Psoas muscle (tissue), 8 donors: ENCODE results near the gene FOXN3. TPM values are rescaled to one million over a fixed set of nuclear protein-coding genes. Genes with fewer than 3 reads are reported as not detected.

Experiments
- ATAC-seq, 4 donors: fragments of 200-7000 bp; cut with Tn5 transposase; one replicate each; pipeline ENCODE4 v1.9.1; 2020; ENCODE audit warnings: moderate library complexity in 3 of 4, mild to moderate bottlenecking in 2 of 4
- DNase-seq, 2 donors: peaks; one replicate each; pipeline ENCODE4 v3.0.0-alpha.2; 2020
- H3K27ac ChIP-seq: fragments of 200-600 bp; one replicate; pipeline ENCODE4 v1.8.0; 2022
- H3K27me3 ChIP-seq, 3 donors: fragments of 200-600 bp in 1 of 3; one replicate each; pipeline versions ENCODE4 v1.6.1 to v1.8.0; 2013 to 2022; ENCODE audit warnings: low read length in 2 of 3, mild to moderate bottlenecking in 2 of 3, moderate library complexity in 1 of 3; ENCODE audit not compliant: insufficient read depth in 3 of 3
- H3K36me3 ChIP-seq, 2 donors: fragments of 200-600 bp in 1 of 2; one replicate each; pipeline versions ENCODE4 v1.6.1 to v1.8.0; 2013 to 2022; ENCODE audit warnings: low read depth in 1 of 2, mild to moderate bottlenecking in 1 of 2, moderate library complexity in 1 of 2; ENCODE audit not compliant: insufficient read depth in 1 of 2
- H3K4me1 ChIP-seq: fragments of 200-600 bp; one replicate; pipeline ENCODE4 v1.8.0; 2022
- H3K4me3 ChIP-seq: fragments of 200-600 bp; one replicate; pipeline ENCODE4 v1.8.0; 2022; ENCODE audit warnings: mild to moderate bottlenecking
- H3K9me3 ChIP-seq: fragments of 200-600 bp; one replicate; pipeline ENCODE4 v1.8.0; 2022
- WGBS, 3 donors: extraction: QIAGEN DNeasy Blood & Tissue Kit; methylation state at CpG; one replicate each; pipeline versions ENCODE4 v1.1.6 to v1.1.7; 2013; 5-methylcytosine and 5-hydroxymethylcytosine counted together
- intact Hi-C, 2 donors: fragments of 100-400 bp; cut with DNase I; formaldehyde crosslinking; loops; one replicate each; pipeline versions ENCODE4 v1.11.0 to v1.14.2; 2022
- polyA plus RNA-seq, 3 donors: library from polyadenylated mRNA; stranded (reverse); fragments of 200-250 nt; gene quantifications; one replicate each; pipeline ENCODE4 v1.2.3, GENCODE V29; 2013
- total RNA-seq, 4 donors: library from RNA; stranded (reverse); fragmentation: NEBNext Ultra II Directional in 2 of 4; extraction: Animal tissue kit (Norgen Biotek cat#: 25700) in 2 of 4; gene quantifications; one replicate each; pipeline versions ENCODE4 v1.2.1 to v1.2.4, GENCODE V29; 2021 to 2023
- TF ChIP-seq, protein P1 (sequence below): fragments of 200-600 bp; IDR thresholded peaks from one replicate; pipeline ENCODE4 v1.8.0; 2022; ENCODE audit warnings: antibody characterized with exemption
- donor health status: healthy with polysubstance abuse.
- donor health status: DM: no; HTN: no; CAD: no; lungs with moderate emphysema.
- donor health status: Bipolar disorder and iron deficiency.
- donor health status: healthy.
- donor health status: DM: yes; HTN: yes; CAD: no.
- donor health status: DM: no; HTN: no; CAD: no.
- donor health status: DM: no; HTN: no; CAD: no.
- donor health status: DM: yes; HTN: yes; CAD: no.

FOXN3 gene
- total and polyA plus RNA-seq, 7 donors: 10.1 to 123 (median 73.6) TPM

DNA sequence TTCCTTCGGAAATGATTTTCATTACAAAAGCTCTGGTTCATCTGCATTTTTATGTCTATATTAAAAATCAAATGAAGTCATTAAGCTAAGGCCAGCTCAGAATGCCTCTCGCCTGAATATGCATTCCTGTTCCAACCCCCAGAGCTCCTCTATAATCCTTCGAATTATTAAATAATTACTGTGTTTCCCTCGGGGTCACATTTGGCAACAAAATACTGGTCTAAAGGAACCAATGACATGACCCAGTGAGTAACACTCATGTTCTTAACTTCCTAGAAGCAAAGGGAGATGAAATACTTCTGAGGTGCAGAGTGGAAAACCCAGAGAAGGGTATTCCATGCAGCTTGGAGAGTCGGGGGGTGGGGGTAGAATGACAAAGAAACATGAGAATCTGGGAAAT, 68.3 kb downstream of the FOXN3 start:
- Histone ChIP-seq H3K27ac (peak overlapping the region; percentile 71), H3K4me3 (no peak overlapping the region), H3K4me1 (peaks cover 48% of the 10 kb centered on the region), H3K36me3 (no peaks in the 10 kb centered on the region), H3K9me3 (no peaks in the 10 kb centered on the region), H3K27me3 (no peaks in the 10 kb centered on the region)
- DNase-seq (no peak), ATAC-seq (peak in 1 of 4 donors; percentile 3)
- WGBS, 3 donors: 28 to 41% (median 37%) methylated on average over 5 of the region's 5 CpGs
- intact Hi-C loops: no loop called here
- TF ChIP-seq, protein P1, sequence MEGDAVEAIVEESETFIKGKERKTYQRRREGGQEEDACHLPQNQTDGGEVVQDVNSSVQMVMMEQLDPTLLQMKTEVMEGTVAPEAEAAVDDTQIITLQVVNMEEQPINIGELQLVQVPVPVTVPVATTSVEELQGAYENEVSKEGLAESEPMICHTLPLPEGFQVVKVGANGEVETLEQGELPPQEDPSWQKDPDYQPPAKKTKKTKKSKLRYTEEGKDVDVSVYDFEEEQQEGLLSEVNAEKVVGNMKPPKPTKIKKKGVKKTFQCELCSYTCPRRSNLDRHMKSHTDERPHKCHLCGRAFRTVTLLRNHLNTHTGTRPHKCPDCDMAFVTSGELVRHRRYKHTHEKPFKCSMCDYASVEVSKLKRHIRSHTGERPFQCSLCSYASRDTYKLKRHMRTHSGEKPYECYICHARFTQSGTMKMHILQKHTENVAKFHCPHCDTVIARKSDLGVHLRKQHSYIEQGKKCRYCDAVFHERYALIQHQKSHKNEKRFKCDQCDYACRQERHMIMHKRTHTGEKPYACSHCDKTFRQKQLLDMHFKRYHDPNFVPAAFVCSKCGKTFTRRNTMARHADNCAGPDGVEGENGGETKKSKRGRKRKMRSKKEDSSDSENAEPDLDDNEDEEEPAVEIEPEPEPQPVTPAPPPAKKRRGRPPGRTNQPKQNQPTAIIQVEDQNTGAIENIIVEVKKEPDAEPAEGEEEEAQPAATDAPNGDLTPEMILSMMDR: no peak

DNA sequence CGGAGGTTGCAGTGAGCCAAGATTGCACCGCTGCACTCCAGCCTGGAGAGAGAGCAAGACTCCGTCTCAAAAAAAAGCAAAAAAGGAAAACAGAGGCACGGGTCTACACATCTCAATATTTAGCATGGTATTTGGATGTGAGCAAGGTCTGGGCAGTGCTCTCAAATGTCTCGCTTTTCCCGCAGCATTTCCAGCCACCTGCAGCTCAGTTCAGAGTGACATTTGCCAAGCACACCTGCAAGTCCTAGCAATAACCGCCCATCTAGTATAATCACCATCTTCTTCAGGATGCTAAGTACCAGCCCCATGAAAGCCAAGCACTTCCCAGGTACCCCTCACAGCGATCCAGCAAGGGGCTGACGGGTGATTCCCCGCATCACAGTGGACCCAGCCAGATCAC, 69.1 kb downstream of the FOXN3 start:
- DNase-seq (no peak), ATAC-seq (no peak)
- H3K4me3 ChIP-seq: no peak overlapping the region
- WGBS, 3 donors: 91 to 95% (median 92%) methylated on average over 10 of the region's 10 CpGs
- H3K36me3 ChIP-seq: no peaks in the 10 kb centered on the region
- TF ChIP-seq, protein P1: no peak
- intact Hi-C loops: no loop called here
- H3K27me3 ChIP-seq: no peaks in the 10 kb centered on the region
- no peaks in the 10 kb centered on the region for H3K9me3 ChIP-seq
- no peak overlapping the region for H3K27ac ChIP-seq
- H3K4me1 ChIP-seq: peaks cover 45% of the 10 kb centered on the region

DNA sequence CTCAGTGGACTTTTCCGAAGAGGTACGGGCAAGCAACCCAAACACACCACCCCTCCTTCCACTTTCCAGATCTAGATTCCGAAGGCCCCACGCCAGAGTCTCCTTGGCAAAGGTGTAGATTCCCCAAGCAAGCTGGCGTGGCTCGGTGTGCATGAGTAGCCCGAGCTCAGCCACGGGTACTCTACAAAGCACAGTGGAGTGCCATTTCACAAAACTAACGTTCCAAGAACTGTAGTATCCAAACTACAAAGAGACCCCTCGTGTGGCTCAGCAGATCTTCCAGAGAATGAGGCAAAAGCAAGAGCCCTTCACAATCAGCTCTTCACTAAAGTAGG, 72.1 kb downstream of the FOXN3 start:
- intact Hi-C loops: loop anchor here (5.0 kb wide), 2 partner anchors 38 to 43 kb away; no protein-coding TSS in a partner anchor
- H3K9me3 ChIP-seq: no peaks in the 10 kb centered on the region
- ATAC-seq (peak in 3 of 4 donors; percentile 53 to 66 (median 64)), DNase-seq (peak in 1 of 2 donors; percentile 16)
- H3K27ac ChIP-seq: no peak overlapping the region
- H3K4me3 ChIP-seq: peak overlapping the region; percentile 36
- H3K4me1 ChIP-seq: peaks cover 30% of the 10 kb centered on the region
- 24 to 44% (median 41%) methylated on average over 10 of the region's 10 CpGs for WGBS, 3 donors
- TF ChIP-seq, protein P1: no peak
- no peaks in the 10 kb centered on the region for H3K27me3 ChIP-seq
- no peaks in the 10 kb centered on the region for H3K36me3 ChIP-seq

DNA sequence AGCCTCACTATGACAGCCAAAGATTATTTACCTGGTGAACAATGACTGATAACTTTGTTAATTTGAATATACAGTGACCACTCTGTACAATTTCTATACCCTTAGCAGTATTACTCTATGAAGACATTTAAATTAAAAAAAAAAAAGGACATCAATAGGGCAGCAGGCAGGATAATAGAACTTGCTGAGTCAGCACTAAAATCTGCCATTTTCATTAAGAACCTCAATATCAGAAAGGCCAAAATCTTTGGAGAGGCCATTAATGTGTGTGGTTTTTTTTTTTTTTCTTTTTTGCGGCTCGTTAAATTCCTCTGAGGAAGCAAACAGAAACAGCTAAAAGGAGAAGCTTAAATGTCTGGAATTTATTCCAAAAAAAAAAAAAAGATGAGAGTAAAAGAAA, 73.7 kb downstream of the FOXN3 start:
- no peak for DNase-seq
- intact Hi-C loops: loop anchor here (5.0 kb wide), 2 partner anchors 36 to 41 kb away; no protein-coding TSS in a partner anchor
- peaks cover 32% of the 10 kb centered on the region for H3K4me1 ChIP-seq
- TF ChIP-seq, protein P1: no peak
- H3K27me3 ChIP-seq: no peaks in the 10 kb centered on the region
- ATAC-seq: no peak
- WGBS, 3 donors: 71 to 84% (median 74%) methylated on average over 2 of the region's 2 CpGs
- no peak overlapping the region for H3K4me3 ChIP-seq
- no peaks in the 10 kb centered on the region for H3K9me3 ChIP-seq
- H3K27ac ChIP-seq: no peak overlapping the region
- H3K36me3 ChIP-seq: no peaks in the 10 kb centered on the region

DNA sequence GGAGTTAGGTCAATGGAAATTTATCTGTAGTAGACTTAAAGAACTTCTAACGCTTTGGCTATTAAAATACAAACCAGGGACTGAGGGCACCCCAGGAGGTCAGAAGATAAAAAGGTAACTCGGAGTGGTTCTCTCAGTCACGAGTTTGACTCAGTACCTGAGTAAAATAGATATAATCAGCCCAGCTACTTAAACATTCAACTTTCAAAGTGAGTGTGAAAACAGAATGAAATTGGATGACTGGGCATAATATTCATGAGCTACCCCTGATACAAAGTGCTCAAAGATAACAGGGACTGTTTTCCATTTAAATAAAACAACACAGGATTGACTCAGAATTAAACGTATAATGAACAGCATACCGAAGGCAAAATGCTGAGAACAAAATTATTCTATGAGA, 75.0 kb downstream of the FOXN3 start:
- no peak for ATAC-seq

More for the DNA sequence above, 75.0 kb downstream of the FOXN3 start:
- Histone ChIP-seq H3K27me3 (no peaks in the 10 kb centered on the region), H3K9me3 (no peaks in the 10 kb centered on the region), H3K4me3 (no peak overlapping the region), H3K4me1 (peaks cover 44% of the 10 kb centered on the region), H3K36me3 (no peaks in the 10 kb centered on the region), H3K27ac (no peak overlapping the region)
- TF ChIP-seq, protein P1: no peak
- DNase-seq: no peak
- 93 to 96% (median 93%) methylated on average over 5 of the region's 5 CpGs for WGBS, 3 donors
- intact Hi-C loops: loop anchor here (5.0 kb wide), 2 partner anchors 35 to 40 kb away; no protein-coding TSS in a partner anchor
